Ascending aorta (tissue), 2 donors: ENCODE measurements around the gene DHX34. TPM values are rescaled to one million over a fixed set of nuclear protein-coding genes. Genes with fewer than 3 reads are reported as not detected.

Experiments used
- DNase-seq, 2 donors: peaks; one replicate each; pipeline ENCODE4 v3.0.0-alpha.2; 2019; ENCODE audit warnings: low spot score in 2 of 2
- H3K27ac ChIP-seq, 2 donors: fragments of 200-600 bp; sonication (generic); one replicate each; pipeline ENCODE4 v1.5.1; 2016 to 2017; ENCODE audit warnings: mild to moderate bottlenecking in 1 of 2
- H3K27me3 ChIP-seq: fragments of 200-600 bp; sonication (generic); one replicate; pipeline ENCODE4 v1.5.1; 2017
- H3K36me3 ChIP-seq, 2 donors: fragments of 200-600 bp; sonication (generic); one replicate each; pipeline ENCODE4 v1.5.1; 2016
- H3K4me1 ChIP-seq, 2 donors: fragments of 200-600 bp; sonication (generic); one replicate each; pipeline ENCODE4 v1.5.1; 2016 to 2017; ENCODE audit warnings: mild to moderate bottlenecking in 1 of 2
- H3K4me3 ChIP-seq, 2 donors: fragments of 200-600 bp; sonication (generic); one replicate each; pipeline ENCODE4 v1.5.1; 2016 to 2017; ENCODE audit warnings: mild to moderate bottlenecking in 1 of 2
- H3K9me3 ChIP-seq, 2 donors: fragments of 200-600 bp; sonication (generic); one replicate each; pipeline ENCODE4 v1.5.1; 2016
- CTCF ChIP-seq, 3 experiments: fragments of 200-600 bp in 2 of 3; fragments of 450-650 bp in 1 of 3; sonication (generic) in 2 of 3; IDR thresholded peaks; one replicate each; pipeline ENCODE4 v1.5.1; 2016 to 2019; ENCODE audit warnings: antibody characterized with exemption in 3 of 3, mild to moderate bottlenecking in 1 of 3, moderate library complexity in 1 of 3
- intact Hi-C: fragments of 100-400 bp; cut with DNase I; formaldehyde crosslinking; loops from one replicate; pipeline ENCODE4 v1.15.1; 2023
- total RNA-seq: library from RNA; depleted of rRNA; stranded (reverse); fragments of >200 nt; gene quantifications from one replicate; pipeline ENCODE4 v1.1.0, GENCODE V29; 2016

DHX34 gene
- total RNA-seq, 1 donor from 2014 or later, result 8.0 TPM

- peaks cover 7 to 8% of the 10 kb centered on the region in 2 donors for H3K4me1 ChIP-seq
- peaks cover 12% of the 10 kb centered on the region for H3K27me3 ChIP-seq
- no peaks in the 10 kb centered on the region for H3K9me3 ChIP-seq
- H3K4me3 ChIP-seq, result no peak overlapping the region
- TF ChIP-seq CTCF (IDR thresholded peaks at IDR 0.05), result no peak
- intact Hi-C loops, result no loop called here
- no peaks in the 10 kb centered on the region for H3K36me3 ChIP-seq
- no peak for DNase-seq
- H3K27ac ChIP-seq, result no peak overlapping the region
Observed at GRCh38 chr19:47419789-47420188, 70.7 kb downstream of the DHX34 start.

- Histone ChIP-seq H3K4me3 (no peak overlapping the region), H3K27me3 (peaks cover 12% of the 10 kb centered on the region), H3K36me3 (no peaks in the 10 kb centered on the region), H3K9me3 (no peaks in the 10 kb centered on the region), H3K4me1 (peaks cover 7 to 8% of the 10 kb centered on the region in 2 donors), H3K27ac (no peak overlapping the region)
- TF ChIP-seq CTCF (IDR thresholded peaks at IDR 0.05), result no peak
- intact Hi-C loops, result no loop called here
- DNase-seq, result no peak
Observed at GRCh38 chr19:47421244-47421786, 72.2 kb downstream of the DHX34 start.

DNA sequence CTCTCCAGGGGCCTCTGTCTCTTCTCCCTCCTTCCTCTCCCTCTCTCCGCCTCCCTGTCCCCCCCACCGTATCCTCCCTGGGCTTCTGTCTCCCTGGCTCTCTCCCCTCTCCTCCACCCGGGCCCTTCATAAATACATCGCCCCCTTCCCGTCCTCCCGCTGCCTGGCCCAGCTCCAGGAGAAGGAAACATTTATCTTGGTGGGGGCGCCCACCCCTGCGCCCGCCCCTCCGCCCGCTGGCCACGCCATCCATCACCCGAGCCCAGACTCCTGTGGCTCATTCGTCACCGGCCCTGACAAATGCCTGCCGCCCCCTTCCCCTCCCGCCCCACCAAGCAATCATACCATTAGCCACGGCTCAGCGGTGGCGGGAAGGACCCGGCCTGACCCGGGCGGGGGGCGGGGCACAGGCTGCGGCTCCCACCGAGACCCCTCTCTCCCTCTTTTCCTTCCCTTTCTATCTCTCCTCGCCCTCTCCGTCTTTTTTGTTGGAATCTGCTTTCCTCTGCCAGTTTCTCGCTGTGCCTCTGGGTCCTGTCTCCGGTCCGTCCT lies 72.8 kb downstream of the DHX34 start:
- intact Hi-C loops, result no loop called here
- peaks cover 7 to 8% of the 10 kb centered on the region in 2 donors for H3K4me1 ChIP-seq
- no peaks in the 10 kb centered on the region for H3K9me3 ChIP-seq
- no peak for TF ChIP-seq CTCF (IDR thresholded peaks at IDR 0.05)
- H3K4me3 ChIP-seq, result no peak overlapping the region
- peaks cover 12% of the 10 kb centered on the region for H3K27me3 ChIP-seq
- DNase-seq, result no peak
- H3K27ac ChIP-seq, result no peak overlapping the region
- H3K36me3 ChIP-seq, result no peaks in the 10 kb centered on the region

GRCh38 chr19:47422417-47423163 lies 73.5 kb downstream of the DHX34 start:
- intact Hi-C loops, result no loop called here
- DNase-seq, result no peak
- Histone ChIP-seq H3K9me3 (no peaks in the 10 kb centered on the region), H3K27me3 (peaks cover 12% of the 10 kb centered on the region), H3K36me3 (no peaks in the 10 kb centered on the region), H3K4me1 (peaks cover 7 to 8% of the 10 kb centered on the region in 2 donors), H3K4me3 (no peak overlapping the region), H3K27ac (no peak overlapping the region)
- TF ChIP-seq CTCF (IDR thresholded peaks at IDR 0.05), result no peak

DNA sequence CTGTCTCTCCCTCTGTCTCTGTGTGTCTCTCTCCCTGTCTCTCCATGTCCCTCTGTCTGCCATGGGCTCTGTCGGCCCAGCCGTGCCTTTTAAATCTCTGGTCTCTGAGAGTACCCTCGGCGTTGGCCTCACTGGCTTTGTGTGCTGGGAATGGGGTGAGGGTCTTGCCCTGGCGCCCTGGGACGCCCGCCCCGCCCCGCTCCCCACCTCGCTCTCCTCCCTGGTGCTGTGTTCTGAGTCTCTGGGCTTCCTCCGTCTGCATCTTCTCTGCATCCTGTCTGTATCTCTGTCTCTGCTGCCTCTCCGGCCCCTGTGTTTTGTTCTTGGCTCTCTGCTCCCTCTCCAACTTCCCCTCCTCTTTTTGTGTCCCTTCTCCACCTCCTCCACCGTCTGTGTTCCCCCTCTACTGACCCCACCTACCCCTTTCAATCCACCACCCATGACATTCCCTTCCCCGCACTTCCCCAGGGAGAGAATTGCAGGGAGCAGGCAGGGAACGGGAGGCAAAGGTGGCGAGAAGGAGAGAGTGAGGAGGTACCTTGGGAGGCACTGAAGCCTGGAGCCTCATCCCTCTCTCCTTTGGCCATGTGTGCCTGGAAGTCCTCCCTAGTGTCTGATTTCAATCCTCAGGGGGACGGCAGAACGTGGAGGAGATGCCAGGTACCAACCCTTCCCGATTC lies 74.2 kb downstream of the DHX34 start:
- TF ChIP-seq CTCF (IDR thresholded peaks at IDR 0.05), result no peak

More for the DNA sequence above, 74.2 kb downstream of the DHX34 start:
- H3K27me3 ChIP-seq, result peaks cover 12% of the 10 kb centered on the region
- peaks cover 8 to 11% of the 10 kb centered on the region in 2 donors for H3K4me1 ChIP-seq
- no peak overlapping the region for H3K27ac ChIP-seq
- no peak overlapping the region for H3K4me3 ChIP-seq
- H3K36me3 ChIP-seq, result no peaks in the 10 kb centered on the region
- intact Hi-C loops, result no loop called here
- no peak for DNase-seq
- no peaks in the 10 kb centered on the region for H3K9me3 ChIP-seq
